Ovary (tissue), 9 donors: Measurements from ENCODE around the gene SORD. TPM values are rescaled to one million over a fixed set of nuclear protein-coding genes. Genes with fewer than 3 reads are reported as not detected.

ENCODE experiments used
- DNase-seq, 5 donors: peaks; one replicate each; pipeline ENCODE4 v3.0.0-alpha.2; 2019 to 2020
- H3K27ac ChIP-seq, 2 donors: fragments of 200-600 bp; one replicate each; pipeline versions ENCODE4 v1.5.1 to v1.8.0; 2019 to 2022
- H3K27me3 ChIP-seq: fragments of 200-600 bp; one replicate; pipeline ENCODE4 v1.8.0; 2022
- H3K36me3 ChIP-seq: fragments of 200-600 bp; sonication (generic); one replicate; pipeline ENCODE4 v1.5.1; 2019
- H3K4me1 ChIP-seq: one replicate; pipeline ENCODE4 v1.8.1; 2013; ENCODE audit warnings: mild to moderate bottlenecking, moderate library complexity; ENCODE audit not compliant: insufficient read depth
- H3K4me3 ChIP-seq: fragments of 200-600 bp; sonication (generic); one replicate; pipeline ENCODE4 v1.5.1; 2017
- H3K9me3 ChIP-seq, 2 donors: fragments of 200-600 bp in 1 of 2; sonication (generic) in 1 of 2; one replicate each; pipeline versions ENCODE4 v1.5.1 to v1.8.1; 2013 to 2019; ENCODE audit warnings: mild to moderate bottlenecking in 1 of 2, moderate library complexity in 1 of 2
- EP300 ChIP-seq: sonication (generic); formaldehyde crosslinking; IDR thresholded peaks from one replicate; pipeline ENCODE4 v1.6.1; 2017; ENCODE audit warnings: antibody characterized with exemption
- POLR2A ChIP-seq: fragments of 450-650 bp; IDR thresholded peaks from one replicate; pipeline ENCODE4 v1.6.1; 2017; ENCODE audit warnings: antibody characterized with exemption, mild to moderate bottlenecking, moderate library complexity
- WGBS, 3 donors: extraction: QIAGEN DNeasy Blood & Tissue Kit in 1 of 3; methylation state at CpG; one replicate each; pipeline versions ENCODE4 v1.1.5 to v1.1.7; 2013 to 2017; 5-methylcytosine and 5-hydroxymethylcytosine counted together
- intact Hi-C, 4 donors: fragments of 100-400 bp; cut with DNase I; formaldehyde crosslinking; loops; one replicate each; pipeline versions ENCODE4 v1.11.0 to v1.15.1; 2022 to 2023
- polyA plus RNA-seq, 2 donors: library from polyadenylated mRNA; stranded (reverse); fragments of 200-250 nt in 1 of 2; fragments of 350-450 nt in 1 of 2; fragmentation: Illumina TruSeq in 1 of 2; extraction: RNeasy Lipid Tissue Mini Kit (QIAGEN cat#74804) in 1 of 2; gene quantifications; one replicate each; pipeline ENCODE4 v1.2.3, GENCODE V29; 2013 to 2014
- small RNA-seq: library from RNA; depleted of rRNA; stranded (forward); fragments of <200 nt; gene quantifications from one replicate; pipeline ENCODE3, GENCODE V24; 2016
- total RNA-seq, 7 donors: library from RNA; depleted of rRNA in 2 of 7; stranded (reverse); fragments of >200 nt in 2 of 7; fragmentation: NEBNext Ultra II Directional in 3 of 7; extraction: Animal tissue kit (Norgen Biotek cat#: 25700) in 3 of 7; gene quantifications; one replicate each; pipeline versions ENCODE4 v1.1.0 to v1.2.4, GENCODE V29; 2016 to 2023
- TF ChIP-seq, protein P1 (sequence below), 3 donors: fragments of 450-650 bp in 2 of 3; fragments of 200-600 bp in 1 of 3; IDR thresholded peaks; one replicate each; pipeline versions ENCODE4 v1.5.1 to v1.8.0; 2016 to 2022; ENCODE audit warnings: antibody characterized with exemption in 3 of 3, mild to moderate bottlenecking in 1 of 3
- donor health status: DM: no; HTN: no; CAD: no; lungs with moderate emphysema.
- donor health status: DM: no; HTN: no; CAD: no.
- donor health status: Bipolar disorder and iron deficiency.
- donor health status: DM: yes; HTN: yes; CAD: no.
- donor health status: DM: no; HTN: no; CAD: no.
- donor health status: DM: yes; HTN: yes; CAD: no.

Gene SORD
- total and polyA plus RNA-seq, 9 donors, result 3.9 to 25.0 (median 8.3) TPM

DNA sequence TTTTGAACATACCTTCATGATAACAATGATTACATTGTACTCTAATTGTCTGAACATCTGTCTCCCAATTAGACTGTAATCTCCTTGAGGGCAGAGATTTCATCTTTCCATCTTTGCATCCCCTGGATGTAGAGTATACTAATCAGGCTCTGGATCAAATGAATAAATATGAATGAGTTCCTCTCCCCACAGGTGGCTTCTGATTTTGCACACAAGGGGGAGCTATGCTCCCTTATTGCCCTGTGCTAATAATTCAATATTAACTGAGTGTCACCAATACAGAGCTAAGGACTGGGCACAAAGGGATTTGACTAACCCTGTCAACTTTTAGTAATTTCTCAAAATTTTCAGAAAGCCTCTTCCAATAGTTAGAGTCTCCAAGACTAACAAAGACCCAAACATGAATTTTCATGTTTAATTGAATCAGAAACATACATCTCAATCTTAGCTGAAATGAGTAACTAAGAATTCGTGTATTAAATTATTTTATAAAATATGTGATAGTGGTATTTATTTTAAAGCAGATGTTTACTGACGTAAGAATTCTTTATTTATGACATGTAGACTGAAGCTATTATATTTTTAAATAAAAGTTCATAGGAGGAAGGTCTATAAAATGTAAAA lies 103.7 kb downstream of the SORD start:
- intact Hi-C loops, result no loop called here
- H3K27me3 ChIP-seq, result no peaks in the 10 kb centered on the region
- no peaks in the 10 kb centered on the region for H3K36me3 ChIP-seq
- H3K27ac ChIP-seq, result no peak overlapping the region
- H3K9me3 ChIP-seq, result no peaks in the 10 kb centered on the region
- H3K4me3 ChIP-seq, result no peak overlapping the region
- peaks cover 5% of the 10 kb centered on the region for H3K4me1 ChIP-seq
- WGBS, 3 donors, result 39 to 48% (median 42%) methylated on average over 2 of the region's 2 CpGs
- DNase-seq, result no peak
- TF ChIP-seq EP300, result no peak
- TF ChIP-seq, protein P1, sequence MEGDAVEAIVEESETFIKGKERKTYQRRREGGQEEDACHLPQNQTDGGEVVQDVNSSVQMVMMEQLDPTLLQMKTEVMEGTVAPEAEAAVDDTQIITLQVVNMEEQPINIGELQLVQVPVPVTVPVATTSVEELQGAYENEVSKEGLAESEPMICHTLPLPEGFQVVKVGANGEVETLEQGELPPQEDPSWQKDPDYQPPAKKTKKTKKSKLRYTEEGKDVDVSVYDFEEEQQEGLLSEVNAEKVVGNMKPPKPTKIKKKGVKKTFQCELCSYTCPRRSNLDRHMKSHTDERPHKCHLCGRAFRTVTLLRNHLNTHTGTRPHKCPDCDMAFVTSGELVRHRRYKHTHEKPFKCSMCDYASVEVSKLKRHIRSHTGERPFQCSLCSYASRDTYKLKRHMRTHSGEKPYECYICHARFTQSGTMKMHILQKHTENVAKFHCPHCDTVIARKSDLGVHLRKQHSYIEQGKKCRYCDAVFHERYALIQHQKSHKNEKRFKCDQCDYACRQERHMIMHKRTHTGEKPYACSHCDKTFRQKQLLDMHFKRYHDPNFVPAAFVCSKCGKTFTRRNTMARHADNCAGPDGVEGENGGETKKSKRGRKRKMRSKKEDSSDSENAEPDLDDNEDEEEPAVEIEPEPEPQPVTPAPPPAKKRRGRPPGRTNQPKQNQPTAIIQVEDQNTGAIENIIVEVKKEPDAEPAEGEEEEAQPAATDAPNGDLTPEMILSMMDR (IDR thresholded peaks at IDR 0.05), result no peak
- no peak for TF ChIP-seq POLR2A

Small RNAs within 50 kb of the gene (small RNA-seq; reads per million reads assigned to genes)
- not detected for gene RF00019
- gene RNU1-78P, result not detected
- not detected for gene RNU6-966P

Other genes starting within 250 kb of the SORD start
- 1 to 10 TPM in 1 of 7 donors, not detected in 6; 1.8 TPM for gene TERB2, start 66.5 kb upstream of the SORD start, total RNA-seq
- not detected for gene TERB2, start 66.5 kb upstream of the SORD start, polyA plus RNA-seq
- 1 to 10 TPM in 1 of 7 donors, under 1 TPM in 6; 0.05 to 1.1 (median 0.63) TPM for gene DUOX2, start 91.0 kb downstream of the SORD start, total RNA-seq
- 1 to 10 TPM in 1 of 2 donors, under 1 TPM in 1; 0.30 to 1.6 TPM for gene DUOX2, start 91.0 kb downstream of the SORD start, polyA plus RNA-seq
- under 1 TPM in 1 of 7 donors, not detected in 6; 0.18 TPM for gene DUOXA2, start 91.1 kb downstream of the SORD start, total RNA-seq
- gene DUOXA2, start 91.1 kb downstream of the SORD start, polyA plus RNA-seq, result under 1 TPM in 1 of 2 donors, not detected in 1; 0.17 TPM
- 1 to 10 TPM in 4 of 7 donors, under 1 TPM in 3; 0.30 to 4.1 (median 1.2) TPM for gene DUOXA1, start 106.7 kb downstream of the SORD start, total RNA-seq
- gene DUOXA1, start 106.7 kb downstream of the SORD start, polyA plus RNA-seq, result under 1 TPM; 0.51 to 0.77 TPM
- 1 to 10 TPM in 5 of 7 donors, under 1 TPM in 2; 0.23 to 9.2 (median 2.2) TPM for gene DUOX1, start 106.8 kb downstream of the SORD start, total RNA-seq
- under 1 TPM; 0.47 to 0.87 TPM for gene DUOX1, start 106.8 kb downstream of the SORD start, polyA plus RNA-seq
- 10 to 100 TPM; 18.3 to 45.3 (median 30.5) TPM for gene SHF, start 164.8 kb downstream of the SORD start, total RNA-seq
- gene SHF, start 164.8 kb downstream of the SORD start, polyA plus RNA-seq, result 10 to 100 TPM; 17.5 to 31.2 TPM
- under 1 TPM in 3 of 7 donors, not detected in 4; 0.12 to 0.31 (median 0.17) TPM for gene SLC28A2, start 229.0 kb downstream of the SORD start, total RNA-seq
- under 1 TPM in 1 of 2 donors, not detected in 1; 0.06 TPM for gene SLC28A2, start 229.0 kb downstream of the SORD start, polyA plus RNA-seq